Central memory CD8-positive, alpha-beta T cell (primary cell): ENCODE measurements around the gene TNFAIP8.

ENCODE experiments used
- ATAC-seq: fragments of 150-1000 bp; cut with Tn5 transposase; replicated peaks from 2 replicates; pipeline ENCODE4 v1.10.0; 2022; ENCODE audit warnings: mild to moderate bottlenecking, moderate FRiP score, moderate number of reproducible peaks; ENCODE audit not compliant: poor library complexity, severe bottlenecking; ENCODE audit errors: extremely low read depth
- DNase-seq, 2 donors: peaks; one replicate each; pipeline ENCODE4 v3.0.0; 2021; ENCODE audit warnings: low spot score in 2 of 2
- H3K27ac Mint-ChIP-seq: one replicate; pipeline ENCODE4 v1.8.0; 2022; ENCODE audit warnings: low read depth, mild to moderate bottlenecking, moderate library complexity, mixed read lengths
- H3K27me3 Mint-ChIP-seq: one replicate; pipeline ENCODE4 v1.8.0; 2022; ENCODE audit warnings: mixed read lengths
- H3K36me3 Mint-ChIP-seq: one replicate; pipeline ENCODE4 v1.8.0; 2022; ENCODE audit warnings: mild to moderate bottlenecking, moderate library complexity, mixed read lengths; ENCODE audit not compliant: insufficient read depth
- H3K4me1 Mint-ChIP-seq: one replicate; pipeline ENCODE4 v1.8.0; 2022; ENCODE audit warnings: mixed read lengths
- H3K4me3 Mint-ChIP-seq: one replicate; pipeline ENCODE4 v1.8.0; 2022; ENCODE audit warnings: mild to moderate bottlenecking, moderate library complexity, mixed read lengths
- H3K9me3 Mint-ChIP-seq: one replicate; pipeline ENCODE4 v1.8.0; 2022; ENCODE audit warnings: mixed read lengths

TNFAIP8 gene

DNA sequence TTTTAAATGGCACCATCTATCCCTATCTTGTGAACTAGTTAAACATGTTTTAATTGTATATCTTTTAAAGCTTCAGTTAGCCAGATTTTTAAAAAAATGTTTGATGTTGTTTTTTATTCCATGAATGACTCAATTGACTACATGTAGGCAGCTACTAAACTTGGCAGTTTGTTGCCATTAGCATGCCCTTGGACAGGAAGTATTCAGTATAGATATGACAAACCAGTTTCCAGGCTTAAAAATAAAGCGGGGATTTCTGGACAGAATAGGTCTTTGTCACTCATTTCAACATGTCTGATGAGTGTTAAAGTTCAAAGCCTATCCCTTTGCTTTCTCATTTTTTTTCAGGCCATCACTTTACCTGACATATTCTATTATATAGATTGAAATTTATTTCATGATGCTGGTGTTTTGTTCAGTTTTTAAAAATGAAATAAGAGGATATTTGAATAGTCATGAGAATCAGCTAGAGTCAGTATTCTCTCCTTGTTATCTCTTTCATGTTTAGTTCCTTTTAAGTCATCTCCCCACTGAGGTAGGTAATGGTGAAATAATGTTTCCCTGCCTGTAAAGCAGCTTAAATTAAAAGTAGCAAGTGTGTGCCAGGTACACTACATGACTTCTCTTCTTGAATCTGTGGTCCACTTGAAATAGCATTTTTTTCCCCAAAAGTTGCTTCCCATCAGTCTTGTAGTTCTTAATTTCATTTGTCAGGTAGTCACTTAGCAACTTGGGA lies 11.9 kb downstream of the TNFAIP8 start:
- peaks cover 75% of the 10 kb centered on the region for H3K4me1 Mint-ChIP-seq
- ATAC-seq (peak; percentile 20), DNase-seq (no peak)
- H3K27me3 Mint-ChIP-seq, result no peaks in the 10 kb centered on the region
- H3K4me3 Mint-ChIP-seq, result peak overlapping the region; percentile 60
- peaks cover 24% of the 10 kb centered on the region for H3K36me3 Mint-ChIP-seq
- no peaks in the 10 kb centered on the region for H3K9me3 Mint-ChIP-seq
- peak overlapping the region; percentile 89 for H3K27ac Mint-ChIP-seq

DNA sequence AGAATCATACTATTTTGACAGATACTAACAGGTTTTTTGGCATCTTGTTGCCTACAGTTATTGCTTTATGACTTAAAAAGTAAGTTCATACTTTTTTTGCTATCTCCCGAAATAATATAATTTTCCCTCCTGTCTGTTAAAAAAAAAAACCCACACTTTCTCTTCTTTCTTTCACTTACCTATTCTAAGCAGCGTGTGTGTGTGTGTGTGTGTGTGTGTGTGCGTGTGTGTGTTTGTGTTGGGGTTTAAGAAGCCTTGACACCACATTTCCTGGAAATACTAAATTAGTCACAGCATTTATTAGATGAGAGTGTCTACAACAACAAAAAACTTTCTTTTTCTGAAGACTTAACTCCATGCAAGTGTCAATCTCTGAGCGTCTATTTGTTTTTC lies 12.4 kb downstream of the TNFAIP8 start:
- H3K36me3 Mint-ChIP-seq, result peaks cover 27% of the 10 kb centered on the region

DNA sequence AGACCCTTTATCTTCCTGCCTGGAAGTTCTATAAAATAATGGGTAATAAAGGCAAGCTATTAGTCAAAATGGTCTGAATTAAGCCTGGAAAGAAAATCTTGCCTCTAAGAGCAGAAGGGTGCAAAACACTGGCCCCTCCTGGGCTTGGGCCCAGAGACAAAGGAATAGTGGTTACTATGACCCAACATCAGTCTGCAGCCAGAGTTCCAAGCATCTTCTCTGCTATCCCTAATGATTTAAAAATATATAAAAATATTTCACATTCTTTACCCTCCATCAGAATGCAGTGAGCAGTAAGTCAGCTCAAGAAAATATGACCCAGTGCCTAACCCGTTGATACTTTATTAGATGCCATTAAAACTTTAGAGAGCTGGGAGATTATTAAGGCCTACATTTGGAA lies 14.7 kb downstream of the TNFAIP8 start:
- no peaks in the 10 kb centered on the region for H3K9me3 Mint-ChIP-seq
- no peak overlapping the region for H3K4me3 Mint-ChIP-seq
- peak overlapping the region; percentile 10 for H3K27ac Mint-ChIP-seq
- H3K27me3 Mint-ChIP-seq, result no peaks in the 10 kb centered on the region
- H3K4me1 Mint-ChIP-seq, result peaks cover 68% of the 10 kb centered on the region
- peaks cover 24% of the 10 kb centered on the region for H3K36me3 Mint-ChIP-seq
- DNase-seq (no peak), ATAC-seq (no peak)

More for the DNA sequence above, 12.4 kb downstream of the TNFAIP8 start:
- Mint-ChIP-seq H3K27me3 (no peaks in the 10 kb centered on the region), H3K4me1 (peaks cover 74% of the 10 kb centered on the region), H3K27ac (peak overlapping the region; percentile 89), H3K9me3 (no peaks in the 10 kb centered on the region), H3K4me3 (peak overlapping the region; percentile 60)
- ATAC-seq, result peak; percentile 52
- DNase-seq, result no peak

DNA sequence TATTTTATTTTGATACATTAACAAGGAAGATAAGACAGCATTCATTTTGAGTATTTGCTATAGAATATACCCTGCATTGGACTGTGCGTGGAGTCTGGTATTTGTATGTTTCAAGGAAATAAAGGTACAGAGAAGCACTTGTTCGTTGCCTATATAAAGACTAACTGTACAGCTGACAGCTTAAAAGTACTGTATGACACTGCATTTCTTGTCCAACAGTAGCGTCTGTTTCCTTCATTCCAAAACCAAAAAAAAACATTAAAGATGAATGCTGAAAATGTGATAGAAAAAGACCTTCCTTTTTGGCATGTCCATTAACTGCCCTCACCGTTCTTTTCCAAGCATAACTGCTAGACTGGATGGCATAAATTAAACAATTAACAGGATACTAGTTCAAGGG lies 15.3 kb downstream of the TNFAIP8 start:
- Mint-ChIP-seq H3K27ac (peak overlapping the region; percentile 10), H3K4me1 (peaks cover 62% of the 10 kb centered on the region), H3K36me3 (peaks cover 24% of the 10 kb centered on the region), H3K27me3 (no peaks in the 10 kb centered on the region), H3K9me3 (no peaks in the 10 kb centered on the region), H3K4me3 (no peak overlapping the region)
- no peak for DNase-seq
- ATAC-seq, result no peak

DNA sequence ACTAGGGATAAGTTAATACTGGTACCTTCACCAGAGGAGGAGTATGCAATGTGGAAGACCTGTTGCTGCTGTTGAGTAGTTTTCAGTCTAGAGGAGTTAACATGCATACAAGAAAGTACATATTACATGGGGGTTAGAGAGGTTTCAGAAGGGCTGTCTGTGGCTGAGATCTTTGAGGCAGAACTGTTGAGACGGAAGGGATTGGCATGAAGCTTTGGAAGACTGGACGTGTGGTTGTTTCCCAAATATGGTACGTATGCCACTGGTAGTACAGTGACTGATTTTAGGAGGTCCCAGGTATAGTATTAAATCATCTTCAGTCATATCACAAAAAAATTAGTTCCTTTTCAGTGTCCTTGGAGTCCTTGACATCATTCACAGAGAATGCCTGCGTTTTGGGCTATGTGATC lies 17.6 kb downstream of the TNFAIP8 start:
- DNase-seq (no peak), ATAC-seq (no peak)
- H3K9me3 Mint-ChIP-seq, result no peaks in the 10 kb centered on the region
- H3K4me3 Mint-ChIP-seq, result no peak overlapping the region
- peaks cover 45% of the 10 kb centered on the region for H3K4me1 Mint-ChIP-seq
- H3K36me3 Mint-ChIP-seq, result peaks cover 12% of the 10 kb centered on the region
- H3K27ac Mint-ChIP-seq, result peak overlapping the region; percentile 0
- H3K27me3 Mint-ChIP-seq, result no peaks in the 10 kb centered on the region

- no peak for ATAC-seq
- H3K4me3 Mint-ChIP-seq, result no peak overlapping the region
- peaks cover 11% of the 10 kb centered on the region for H3K36me3 Mint-ChIP-seq
- H3K27ac Mint-ChIP-seq, result no peak overlapping the region
- no peak for DNase-seq
- no peaks in the 10 kb centered on the region for H3K9me3 Mint-ChIP-seq
- H3K27me3 Mint-ChIP-seq, result no peaks in the 10 kb centered on the region
- H3K4me1 Mint-ChIP-seq, result peaks cover 46% of the 10 kb centered on the region
Observed at GRCh38 chr5:119374901-119375300, 19.1 kb downstream of the TNFAIP8 start.

GRCh38 chr5:119377066-119377465 lies 21.2 kb downstream of the TNFAIP8 start:
- DNase-seq (no peak), ATAC-seq (no peak)
- no peaks in the 10 kb centered on the region for H3K9me3 Mint-ChIP-seq
- H3K27ac Mint-ChIP-seq, result no peak overlapping the region
- H3K27me3 Mint-ChIP-seq, result no peaks in the 10 kb centered on the region
- H3K36me3 Mint-ChIP-seq, result peaks cover 6% of the 10 kb centered on the region
- H3K4me3 Mint-ChIP-seq, result no peak overlapping the region
- H3K4me1 Mint-ChIP-seq, result peaks cover 41% of the 10 kb centered on the region

DNA sequence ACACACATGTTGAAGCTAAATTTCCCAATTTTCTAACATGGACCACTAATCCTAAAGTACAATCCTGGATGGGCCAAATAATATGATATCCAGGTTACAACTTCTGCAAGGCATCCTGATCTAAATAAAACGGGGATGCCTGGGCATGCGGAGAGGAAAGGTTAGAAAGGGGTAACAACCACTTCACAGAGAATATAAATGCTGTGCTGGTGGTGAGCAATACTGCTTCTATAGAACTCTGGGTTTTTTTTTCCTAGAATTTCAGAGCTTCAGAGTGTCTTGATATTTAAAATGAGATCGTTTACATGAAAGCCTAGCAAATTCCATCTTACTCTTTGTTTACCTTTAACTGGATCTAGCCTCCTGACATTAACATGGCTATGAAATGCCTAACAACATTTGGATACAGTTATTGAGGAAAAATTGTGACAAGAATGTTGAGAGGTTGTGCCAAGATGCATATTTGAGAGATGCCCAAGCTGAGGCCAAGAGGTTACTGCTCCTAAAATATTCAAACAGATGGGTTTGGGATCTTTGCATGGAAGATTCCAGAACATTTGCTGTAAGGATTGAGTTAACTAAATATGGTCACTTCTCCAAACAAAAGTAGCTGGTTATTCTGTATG lies 22.4 kb downstream of the TNFAIP8 start:
- H3K27ac Mint-ChIP-seq, result peak overlapping the region; percentile 85
- H3K27me3 Mint-ChIP-seq, result no peaks in the 10 kb centered on the region
- peaks cover 4% of the 10 kb centered on the region for H3K36me3 Mint-ChIP-seq
- peaks cover 42% of the 10 kb centered on the region for H3K4me1 Mint-ChIP-seq
- ATAC-seq (no peak), DNase-seq (no peak)
- H3K4me3 Mint-ChIP-seq, result no peak overlapping the region
- H3K9me3 Mint-ChIP-seq, result no peaks in the 10 kb centered on the region

DNA sequence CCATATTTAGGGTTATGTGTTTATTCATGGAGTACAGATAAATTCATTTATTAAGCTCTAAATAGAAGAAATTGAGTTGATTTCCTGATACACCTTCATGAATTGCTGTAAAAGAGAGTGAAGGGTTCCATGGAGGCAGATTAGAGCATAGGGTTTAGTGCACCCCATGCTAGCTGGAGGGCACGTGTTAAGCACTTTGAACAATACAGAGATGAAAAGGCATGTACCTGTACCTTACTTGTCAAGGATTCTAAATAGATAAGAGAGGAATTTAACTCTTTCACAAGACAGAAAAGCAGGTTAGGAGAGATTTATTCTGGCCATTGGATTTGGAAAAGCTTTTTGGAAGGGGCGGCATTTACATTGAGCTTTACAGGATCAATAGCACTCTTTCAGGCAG lies 23.3 kb downstream of the TNFAIP8 start:
- Mint-ChIP-seq H3K27me3 (no peaks in the 10 kb centered on the region), H3K36me3 (peaks cover 4% of the 10 kb centered on the region), H3K27ac (peak overlapping the region; percentile 85), H3K4me3 (no peak overlapping the region), H3K9me3 (no peaks in the 10 kb centered on the region), H3K4me1 (peaks cover 45% of the 10 kb centered on the region)
- DNase-seq (no peak), ATAC-seq (no peak)

GRCh38 chr5:119379942-119380547 lies 24.2 kb downstream of the TNFAIP8 start:
- Mint-ChIP-seq H3K4me3 (no peak overlapping the region), H3K9me3 (no peaks in the 10 kb centered on the region), H3K27ac (peak overlapping the region; percentile 85), H3K27me3 (no peaks in the 10 kb centered on the region), H3K36me3 (peaks cover 6% of the 10 kb centered on the region), H3K4me1 (peaks cover 48% of the 10 kb centered on the region)
- no peak for ATAC-seq
- no peak for DNase-seq

DNA sequence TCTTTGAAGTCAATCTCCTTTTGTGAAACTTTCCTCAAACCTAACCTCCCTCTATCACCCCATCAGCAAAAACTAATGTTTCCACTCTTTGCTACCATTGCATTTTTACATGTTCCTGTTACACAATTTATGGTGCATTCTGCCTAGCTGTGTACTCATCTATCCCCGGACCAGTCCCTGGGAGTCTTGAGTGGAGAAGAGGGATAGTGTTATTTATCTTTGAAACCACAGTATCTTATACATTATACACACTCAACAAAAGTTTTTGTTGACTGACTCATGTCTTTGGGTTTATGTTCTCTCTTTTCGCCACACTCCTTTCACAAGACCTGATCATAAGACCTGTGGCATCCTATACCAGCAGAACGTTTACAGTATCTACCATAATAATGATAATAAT lies 26.4 kb downstream of the TNFAIP8 start:
- no peaks in the 10 kb centered on the region for H3K9me3 Mint-ChIP-seq
- DNase-seq, result no peak

GRCh38 chr5:119383008-119383407 lies 27.2 kb downstream of the TNFAIP8 start:
- H3K36me3 Mint-ChIP-seq, result peaks cover 11% of the 10 kb centered on the region
- DNase-seq (no peak), ATAC-seq (no peak)
- no peak overlapping the region for H3K4me3 Mint-ChIP-seq
- H3K27ac Mint-ChIP-seq, result peak overlapping the region; percentile 47
- no peaks in the 10 kb centered on the region for H3K27me3 Mint-ChIP-seq
- H3K9me3 Mint-ChIP-seq, result no peaks in the 10 kb centered on the region
- H3K4me1 Mint-ChIP-seq, result peaks cover 66% of the 10 kb centered on the region

More for the DNA sequence above, 26.4 kb downstream of the TNFAIP8 start:
- peaks cover 9% of the 10 kb centered on the region for H3K36me3 Mint-ChIP-seq
- H3K27ac Mint-ChIP-seq, result no peak overlapping the region
- ATAC-seq, result no peak
- H3K4me1 Mint-ChIP-seq, result peaks cover 63% of the 10 kb centered on the region
- no peaks in the 10 kb centered on the region for H3K27me3 Mint-ChIP-seq
- H3K4me3 Mint-ChIP-seq, result no peak overlapping the region

DNA sequence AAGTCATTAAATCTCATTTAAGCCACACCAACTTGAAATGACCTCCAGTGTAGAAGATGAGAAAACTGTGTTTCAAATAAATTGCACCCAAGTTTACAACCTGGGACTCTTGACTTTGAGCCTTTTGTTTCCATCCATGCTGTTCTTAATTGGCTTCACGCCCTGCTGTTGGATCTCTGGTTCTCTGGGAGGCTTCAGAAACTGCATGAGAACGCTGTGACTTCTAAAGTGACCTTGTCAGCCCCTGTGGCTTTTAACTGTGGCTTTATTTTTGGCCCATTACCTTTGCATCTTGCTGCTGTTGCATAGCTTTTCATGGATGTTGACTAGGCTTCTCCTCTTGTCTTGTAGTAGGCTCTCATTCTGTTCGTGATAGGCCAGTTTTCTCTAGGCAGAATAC lies 29.3 kb downstream of the TNFAIP8 start:
- Mint-ChIP-seq H3K27me3 (no peaks in the 10 kb centered on the region), H3K4me1 (peaks cover 73% of the 10 kb centered on the region), H3K36me3 (peaks cover 15% of the 10 kb centered on the region), H3K4me3 (no peak overlapping the region), H3K9me3 (no peaks in the 10 kb centered on the region), H3K27ac (peak overlapping the region; percentile 81)
- no peak for DNase-seq
- no peak for ATAC-seq
